ENCODE measurements around the gene SPATA12. TPM values are rescaled to one million over a fixed set of nuclear protein-coding genes. Genes with fewer than 3 reads are reported as not detected.

Gene SPATA12
- total RNA-seq, 2 donors from 2014 or later = not detected

DNA sequence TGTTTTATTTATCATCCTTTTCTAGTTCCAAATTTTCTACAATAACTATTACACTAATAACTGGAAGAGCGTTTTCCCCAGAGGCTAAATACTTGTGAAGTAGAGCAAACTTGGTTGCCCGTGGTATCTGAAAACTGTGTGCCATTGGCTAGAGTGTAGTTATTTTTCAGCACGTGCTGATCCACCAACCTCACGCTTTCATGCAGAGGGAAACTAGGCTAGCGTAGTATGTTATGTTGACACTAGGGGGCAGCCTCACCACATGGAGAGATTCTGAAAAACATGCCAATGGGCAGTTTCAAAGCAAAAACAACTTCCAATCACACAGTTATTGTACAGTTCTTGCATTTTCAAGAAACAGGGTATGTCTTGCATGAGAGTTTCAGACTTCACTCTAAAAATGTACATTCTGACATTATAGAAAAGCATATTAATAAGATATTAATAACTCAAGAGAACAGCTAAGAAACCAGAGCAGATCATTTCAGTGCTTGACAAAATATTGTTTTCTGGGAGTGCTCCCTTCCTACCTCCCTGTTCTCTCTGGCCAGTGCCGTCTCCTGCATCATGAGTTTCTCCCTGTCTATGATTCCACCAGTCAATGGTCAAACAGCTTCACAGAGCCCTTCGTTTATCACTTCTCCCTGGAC is 39.7 kb downstream of the SPATA12 start:
- ATAC-seq = peak; percentile 81 to 88
- peak; percentile 52 for DNase-seq
- intact Hi-C loops (cut with DNase I) = loop anchor here in 1 of 2 donors (5.0 to 10.0 kb wide), 2 partner anchors 65 to 122 kb away; partner anchors contain the start of gene IL17RD

DNA sequence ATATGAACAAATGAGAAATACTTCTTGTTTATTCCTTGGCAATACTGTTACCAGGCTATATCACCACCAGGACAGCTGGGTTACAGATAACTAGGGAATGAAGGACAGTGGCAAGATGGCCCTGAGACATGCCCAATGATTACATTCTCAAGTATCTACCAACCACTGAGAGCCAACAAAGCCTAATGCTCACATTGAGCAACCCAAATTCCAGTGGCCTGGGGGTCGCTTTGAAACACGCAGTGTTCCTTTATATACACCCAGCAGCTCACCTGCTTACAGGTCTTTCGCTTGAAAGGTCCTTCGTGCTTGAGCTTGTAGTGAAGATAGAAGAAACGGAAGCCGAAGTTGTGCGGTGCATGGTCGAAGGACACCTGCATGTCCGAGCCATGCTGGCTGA is 45.1 kb downstream of the SPATA12 start:
- intact Hi-C loops (cut with DNase I) = loop anchor here in 1 of 2 donors (10.0 kb wide), 1 partner anchor 59 kb away; the partner anchor contains the start of gene IL17RD
- DNase-seq (no peak), ATAC-seq (no peak)

DNA sequence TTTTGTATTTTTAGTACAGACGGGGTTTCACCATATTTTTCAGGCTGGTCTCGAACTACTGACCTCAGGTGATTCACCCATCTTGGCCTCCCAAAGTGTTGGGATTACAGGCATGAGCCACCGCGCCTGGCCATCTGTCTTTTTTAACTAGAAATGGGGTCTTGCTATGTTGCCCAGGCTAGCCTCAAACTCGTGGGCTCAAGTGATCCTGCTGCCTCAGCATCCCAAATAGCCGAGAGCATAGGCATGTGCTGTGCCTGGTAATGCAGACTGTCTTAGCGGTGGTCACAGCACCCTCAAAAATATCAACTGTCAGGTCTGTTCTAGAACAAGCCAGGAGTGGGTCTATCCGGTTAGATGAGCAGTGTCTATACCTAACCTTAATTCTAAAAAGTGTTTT is 48.2 kb downstream of the SPATA12 start:
- ATAC-seq (no peak), DNase-seq (no peak)
- intact Hi-C loops (cut with DNase I) = loop anchor here in 1 of 2 donors (10.0 kb wide), 1 partner anchor 56 kb away; the partner anchor contains the start of gene IL17RD

- DNase-seq (no peak), ATAC-seq (no peak)
- intact Hi-C loops (cut with DNase I) = loop anchor here in 1 of 2 donors (10.0 kb wide), 1 partner anchor 55 kb away; the partner anchor contains the start of gene IL17RD
Measured at GRCh38 chr3:57109437-57110199, 49.2 kb downstream of the SPATA12 start.

DNA sequence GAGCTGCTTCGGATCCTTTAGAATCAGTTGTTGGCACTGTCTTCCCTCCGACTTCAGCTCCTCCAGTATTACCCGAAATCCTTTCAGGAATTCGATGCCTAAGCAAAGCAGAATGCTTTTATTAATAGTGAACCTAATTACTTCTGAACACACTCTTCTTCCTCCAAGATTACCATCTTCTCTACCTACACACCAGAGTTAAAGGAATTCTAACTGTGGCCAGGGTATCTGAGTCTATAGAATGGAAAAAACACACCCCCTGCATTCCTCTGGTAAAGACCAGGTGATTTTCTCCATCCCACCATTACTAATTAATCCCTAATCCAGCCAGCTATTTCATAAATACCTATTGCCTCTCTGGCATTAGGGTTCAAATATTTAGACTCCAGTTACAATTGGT is 49.8 kb downstream of the SPATA12 start:
- no peak for ATAC-seq
- DNase-seq = no peak
- intact Hi-C loops (cut with DNase I) = no loop called here

- no peak for ATAC-seq
- intact Hi-C loops (cut with DNase I) = no loop called here
Measured at GRCh38 chr3:57110798-57111197, 50.3 kb downstream of the SPATA12 start.

GRCh38 chr3:57112206-57112605 is 51.7 kb downstream of the SPATA12 start:
- DNase-seq (no peak), ATAC-seq (no peak)
- intact Hi-C loops (cut with DNase I) = no loop called here

More at GRCh38 chr3:57110798-57111197, 50.3 kb downstream of the SPATA12 start:
- DNase-seq = no peak

DNA sequence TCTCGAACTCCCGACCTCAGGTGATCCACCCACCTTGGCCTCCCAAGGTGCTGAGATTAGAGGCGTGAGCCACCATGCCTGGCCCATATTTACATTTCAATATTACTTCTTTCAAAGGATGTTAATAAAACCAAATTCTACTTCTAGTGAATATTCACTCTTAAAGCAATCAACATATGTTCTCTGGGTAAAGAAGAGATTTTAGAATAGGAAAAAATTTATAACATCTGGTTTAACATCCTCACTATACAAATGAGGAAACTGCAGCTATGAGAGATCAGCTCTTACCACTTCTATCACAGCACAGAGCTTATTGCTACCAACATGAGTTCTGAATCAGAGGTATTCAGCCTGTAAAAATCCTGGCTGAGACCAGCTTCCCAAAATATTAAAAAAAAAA is 56.0 kb downstream of the SPATA12 start:
- DNase-seq (no peak), ATAC-seq (no peak)
- intact Hi-C loops (cut with DNase I) = no loop called here

GRCh38 chr3:57118254-57118653 is 57.8 kb downstream of the SPATA12 start:
- ATAC-seq (no peak), DNase-seq (no peak)
- intact Hi-C loops (cut with DNase I) = no loop called here

- ATAC-seq (peak; percentile 19 to 31), DNase-seq (no peak)
- intact Hi-C loops (cut with DNase I) = no loop called here
Measured at GRCh38 chr3:57120040-57120439, 59.6 kb downstream of the SPATA12 start.

- DNase-seq (no peak), ATAC-seq (peak in 1 of 2 donors; percentile 74)
- intact Hi-C loops (cut with DNase I) = no loop called here
Measured at GRCh38 chr3:57120451-57121174, 60.1 kb downstream of the SPATA12 start.

Other genes starting within 250 kb of the SPATA12 start
- 1 to 10 TPM; 3.9 to 5.9 TPM for gene IL17RD, start 104.7 kb downstream of the SPATA12 start, total RNA-seq
- gene HESX1, start 139.3 kb downstream of the SPATA12 start, total RNA-seq = under 1 TPM in 1 of 2 donors, not detected in 1; 0.56 TPM
- gene APPL1, start 167.1 kb downstream of the SPATA12 start, total RNA-seq = 10 to 100 TPM; 33.5 to 38.1 TPM
- gene ASB14, start 232.0 kb downstream of the SPATA12 start, total RNA-seq = under 1 TPM in 1 of 2 donors, not detected in 1; 0.41 TPM